GM12891 (cell line): ENCODE results near the gene BCL2.

Experiments
- PAX5 ChIP-seq: IDR thresholded peaks from 2 replicates; pipeline ENCODE4 v1.6.1; 2011; ENCODE audit warnings: low read length, moderate library complexity, mild to moderate bottlenecking; ENCODE audit not compliant: insufficient read depth, severe bottlenecking
- POLR2A ChIP-seq: IDR thresholded peaks from 2 replicates; pipeline ENCODE4 v1.6.1; 2011; ENCODE audit warnings: low read depth, low read length, control low read depth
- POLR2AphosphoS5 ChIP-seq: IDR thresholded peaks from 2 replicates; pipeline ENCODE4 v1.6.1; 2011; ENCODE audit warnings: low read depth, low read length, control low read depth
- POU2F2 ChIP-seq: IDR thresholded peaks from 2 replicates; pipeline ENCODE4 v1.6.1; 2011; ENCODE audit warnings: low read depth, mild to moderate bottlenecking, control low read depth, low read length, moderate library complexity
- SPI1 ChIP-seq: IDR thresholded peaks from 2 replicates; pipeline ENCODE4 v1.6.1; 2011; ENCODE audit warnings: low read depth, low read length, control low read depth
- TAF1 ChIP-seq: IDR thresholded peaks from 2 replicates; pipeline ENCODE4 v1.6.1; 2011; ENCODE audit warnings: low read depth, low read length, control low read depth

DNA sequence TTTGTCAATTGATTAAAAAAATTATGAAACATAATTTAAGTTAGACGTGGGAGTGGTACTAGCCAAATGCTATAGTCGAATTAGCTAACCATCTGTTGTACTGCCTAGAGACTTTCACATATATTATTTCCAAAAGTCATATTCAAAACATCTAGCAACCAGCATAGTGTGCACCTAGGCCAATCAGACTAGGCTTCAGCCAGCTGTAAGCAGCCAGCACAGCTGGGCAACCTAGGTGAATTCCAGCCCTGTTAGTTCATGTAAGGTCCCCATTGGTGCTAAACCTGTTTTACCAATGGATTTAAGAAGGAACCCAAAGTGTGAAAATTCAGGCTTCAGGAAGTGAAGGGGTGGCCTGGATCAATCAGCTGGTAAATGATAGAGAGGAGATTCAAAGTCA is 144.3 kb downstream of the BCL2 start:
- TF ChIP-seq POLR2A (no peak), SPI1 (no peak), POLR2AphosphoS5 (no peak), TAF1 (no peak), PAX5 (no peak), POU2F2 (no peak)
